Measurements from ENCODE around the gene AREG.

DNA sequence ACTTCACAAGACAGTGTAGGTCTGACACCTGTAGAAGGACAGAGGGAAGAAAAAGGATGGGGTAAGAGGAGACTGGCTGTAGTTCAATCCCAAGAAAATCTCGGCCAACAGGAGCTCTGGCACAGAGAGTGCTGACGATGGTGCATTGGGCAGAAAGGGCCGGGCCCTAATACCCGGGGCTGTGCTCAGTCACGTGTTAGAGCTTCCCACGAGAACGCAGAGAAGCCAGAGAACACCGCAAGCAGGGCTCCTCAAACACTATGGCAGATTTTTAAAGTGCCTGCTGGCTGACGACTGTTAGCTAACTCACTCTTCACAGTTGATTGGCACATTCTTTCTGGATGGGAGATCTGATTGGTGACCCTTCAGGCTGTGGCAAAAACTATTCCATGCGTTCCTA, 44.5 kb upstream of the AREG start:
- TF ChIP-seq POLR2AphosphoS5 (IDR thresholded peaks at IDR 0.05; ENCODE audit: borderline replicate concordance, low read depth, low read length) (no peak), EZH2 (IDR thresholded peaks at IDR 0.05) (no peak), FOXP2 (optimal IDR thresholded peaks at IDR 0.05; ENCODE audit: control extremely low read depth, extremely low read length, insufficient read depth) (no peak)
